ENCODE data around the gene CREB3L1.

DNA sequence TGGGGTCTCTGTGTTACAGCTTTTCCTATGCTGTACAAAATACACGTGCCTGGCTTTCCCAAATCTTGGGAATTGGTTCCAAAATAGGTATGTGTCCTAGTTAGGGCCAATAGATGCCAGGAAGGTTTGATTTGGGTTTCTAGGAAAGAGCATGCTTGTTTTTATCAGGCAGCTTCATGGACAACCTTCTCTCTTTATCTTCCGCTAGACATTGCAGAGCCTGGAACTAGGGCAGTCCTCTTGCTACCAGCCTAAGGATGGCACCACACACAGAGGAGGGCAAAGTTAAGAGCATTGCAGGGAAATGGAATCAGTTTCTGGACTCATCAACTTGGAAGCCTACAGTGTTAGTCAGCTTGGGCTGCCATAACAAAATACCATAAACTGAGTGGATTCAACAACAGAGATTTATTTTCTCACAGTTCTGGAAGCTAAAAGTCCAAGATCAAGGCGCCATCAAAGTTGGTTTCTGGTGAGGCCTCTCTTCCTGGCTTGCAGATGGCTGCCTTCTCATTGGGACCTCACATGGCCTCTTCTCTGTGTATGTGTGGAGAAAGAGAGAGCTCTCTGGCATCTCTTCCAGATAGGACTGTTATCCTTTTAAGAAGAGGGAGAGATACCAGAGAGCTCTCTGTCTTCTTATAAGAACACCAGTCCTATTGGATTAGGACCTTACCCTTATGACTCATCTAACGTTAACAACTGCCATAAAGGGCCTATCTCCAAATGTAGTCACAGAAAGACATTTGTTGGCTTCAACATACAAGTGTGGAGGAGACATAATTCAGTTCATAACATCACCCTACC is 27.3 kb upstream of the CREB3L1 start:
- TF ChIP-seq, protein P1, sequence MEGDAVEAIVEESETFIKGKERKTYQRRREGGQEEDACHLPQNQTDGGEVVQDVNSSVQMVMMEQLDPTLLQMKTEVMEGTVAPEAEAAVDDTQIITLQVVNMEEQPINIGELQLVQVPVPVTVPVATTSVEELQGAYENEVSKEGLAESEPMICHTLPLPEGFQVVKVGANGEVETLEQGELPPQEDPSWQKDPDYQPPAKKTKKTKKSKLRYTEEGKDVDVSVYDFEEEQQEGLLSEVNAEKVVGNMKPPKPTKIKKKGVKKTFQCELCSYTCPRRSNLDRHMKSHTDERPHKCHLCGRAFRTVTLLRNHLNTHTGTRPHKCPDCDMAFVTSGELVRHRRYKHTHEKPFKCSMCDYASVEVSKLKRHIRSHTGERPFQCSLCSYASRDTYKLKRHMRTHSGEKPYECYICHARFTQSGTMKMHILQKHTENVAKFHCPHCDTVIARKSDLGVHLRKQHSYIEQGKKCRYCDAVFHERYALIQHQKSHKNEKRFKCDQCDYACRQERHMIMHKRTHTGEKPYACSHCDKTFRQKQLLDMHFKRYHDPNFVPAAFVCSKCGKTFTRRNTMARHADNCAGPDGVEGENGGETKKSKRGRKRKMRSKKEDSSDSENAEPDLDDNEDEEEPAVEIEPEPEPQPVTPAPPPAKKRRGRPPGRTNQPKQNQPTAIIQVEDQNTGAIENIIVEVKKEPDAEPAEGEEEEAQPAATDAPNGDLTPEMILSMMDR (IDR thresholded peaks at IDR 0.05): no peak
- no peak for TF ChIP-seq POLR2AphosphoS5 (IDR thresholded peaks at IDR 0.05)
- no peak for TF ChIP-seq POLR2A (IDR thresholded peaks at IDR 0.05)
- TF ChIP-seq EP300 (IDR thresholded peaks at IDR 0.05): no peak

Measured in sigmoid colon (tissue), 4 donors.